HL-60 (cell line): ENCODE results near the gene NUDT15.

ENCODE experiments used
- DNase-seq, 2 experiments: peaks; one replicate each; pipeline ENCODE4 v3.0.0-alpha.2; 2010 to 2020; ENCODE audit warnings: low read depth in 1 of 2, low spot score in 1 of 2
- H3K27ac ChIP-seq: fragments of 250-450 bp; sonication (Bioruptor Pico); replicated peaks from 2 replicates; pipeline ENCODE4 v1.5.1; 2020; ENCODE audit warnings: mild to moderate bottlenecking, moderate library complexity
- H3K27me3 ChIP-seq: fragments of 250-450 bp; sonication (Bioruptor Pico); 2 replicates; pipeline ENCODE4 v1.5.1; 2021; ENCODE audit warnings: mild to moderate bottlenecking, moderate library complexity; ENCODE audit not compliant: insufficient read depth, poor library complexity, severe bottlenecking
- H3K4me3 ChIP-seq: replicated peaks from 2 replicates; pipeline ENCODE4 v1.5.1; 2011; ENCODE audit warnings: mild to moderate bottlenecking, control low read depth, low read length; ENCODE audit not compliant: insufficient read depth
- GABPA ChIP-seq: IDR thresholded peaks from 2 replicates; pipeline ENCODE4 v1.6.1; 2012; ENCODE audit warnings: low read depth
- POLR2AphosphoS5 ChIP-seq: IDR thresholded peaks from 2 replicates; pipeline ENCODE4 v1.6.1; 2012; ENCODE audit warnings: low read depth
- SPI1 ChIP-seq: IDR thresholded peaks from 2 replicates; pipeline ENCODE4 v1.6.1; 2012; ENCODE audit warnings: low read depth, mild to moderate bottlenecking, borderline replicate concordance
- TF ChIP-seq, protein P1 (sequence below): IDR thresholded peaks from 2 replicates; pipeline ENCODE4 v1.6.1; 2012; ENCODE audit warnings: low read depth; ENCODE audit not compliant: insufficient replicate concordance
- TF ChIP-seq, protein P2 (sequence below): IDR thresholded peaks from one replicate; pipeline ENCODE4 v1.5.1; 2011; ENCODE audit warnings: low read length, control low read depth, inconsistent platforms; ENCODE audit not compliant: insufficient read depth

NUDT15 gene

DNA sequence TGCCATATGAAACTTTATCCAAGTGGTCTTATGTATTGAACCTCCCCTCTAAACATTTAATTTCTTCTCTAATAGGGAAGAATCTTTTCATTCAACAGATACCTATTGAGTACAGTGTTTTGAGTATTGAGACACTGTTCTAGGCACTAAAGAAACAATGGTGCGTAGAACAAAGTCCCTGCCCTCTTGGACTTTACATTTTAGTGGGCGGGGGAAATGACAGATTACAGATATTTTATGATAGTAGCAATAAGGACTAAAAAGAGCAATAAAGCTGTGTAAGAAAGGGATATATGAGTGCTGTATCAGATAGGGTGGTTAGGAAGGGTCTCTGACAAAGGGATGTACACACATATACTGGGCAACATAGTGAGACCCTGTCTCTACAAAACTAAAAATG, 5.4 kb downstream of the NUDT15 start:
- TF ChIP-seq, protein P1, sequence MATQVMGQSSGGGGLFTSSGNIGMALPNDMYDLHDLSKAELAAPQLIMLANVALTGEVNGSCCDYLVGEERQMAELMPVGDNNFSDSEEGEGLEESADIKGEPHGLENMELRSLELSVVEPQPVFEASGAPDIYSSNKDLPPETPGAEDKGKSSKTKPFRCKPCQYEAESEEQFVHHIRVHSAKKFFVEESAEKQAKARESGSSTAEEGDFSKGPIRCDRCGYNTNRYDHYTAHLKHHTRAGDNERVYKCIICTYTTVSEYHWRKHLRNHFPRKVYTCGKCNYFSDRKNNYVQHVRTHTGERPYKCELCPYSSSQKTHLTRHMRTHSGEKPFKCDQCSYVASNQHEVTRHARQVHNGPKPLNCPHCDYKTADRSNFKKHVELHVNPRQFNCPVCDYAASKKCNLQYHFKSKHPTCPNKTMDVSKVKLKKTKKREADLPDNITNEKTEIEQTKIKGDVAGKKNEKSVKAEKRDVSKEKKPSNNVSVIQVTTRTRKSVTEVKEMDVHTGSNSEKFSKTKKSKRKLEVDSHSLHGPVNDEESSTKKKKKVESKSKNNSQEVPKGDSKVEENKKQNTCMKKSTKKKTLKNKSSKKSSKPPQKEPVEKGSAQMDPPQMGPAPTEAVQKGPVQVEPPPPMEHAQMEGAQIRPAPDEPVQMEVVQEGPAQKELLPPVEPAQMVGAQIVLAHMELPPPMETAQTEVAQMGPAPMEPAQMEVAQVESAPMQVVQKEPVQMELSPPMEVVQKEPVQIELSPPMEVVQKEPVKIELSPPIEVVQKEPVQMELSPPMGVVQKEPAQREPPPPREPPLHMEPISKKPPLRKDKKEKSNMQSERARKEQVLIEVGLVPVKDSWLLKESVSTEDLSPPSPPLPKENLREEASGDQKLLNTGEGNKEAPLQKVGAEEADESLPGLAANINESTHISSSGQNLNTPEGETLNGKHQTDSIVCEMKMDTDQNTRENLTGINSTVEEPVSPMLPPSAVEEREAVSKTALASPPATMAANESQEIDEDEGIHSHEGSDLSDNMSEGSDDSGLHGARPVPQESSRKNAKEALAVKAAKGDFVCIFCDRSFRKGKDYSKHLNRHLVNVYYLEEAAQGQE, result no peak
- no peak for TF ChIP-seq POLR2AphosphoS5
- TF ChIP-seq, protein P2, sequence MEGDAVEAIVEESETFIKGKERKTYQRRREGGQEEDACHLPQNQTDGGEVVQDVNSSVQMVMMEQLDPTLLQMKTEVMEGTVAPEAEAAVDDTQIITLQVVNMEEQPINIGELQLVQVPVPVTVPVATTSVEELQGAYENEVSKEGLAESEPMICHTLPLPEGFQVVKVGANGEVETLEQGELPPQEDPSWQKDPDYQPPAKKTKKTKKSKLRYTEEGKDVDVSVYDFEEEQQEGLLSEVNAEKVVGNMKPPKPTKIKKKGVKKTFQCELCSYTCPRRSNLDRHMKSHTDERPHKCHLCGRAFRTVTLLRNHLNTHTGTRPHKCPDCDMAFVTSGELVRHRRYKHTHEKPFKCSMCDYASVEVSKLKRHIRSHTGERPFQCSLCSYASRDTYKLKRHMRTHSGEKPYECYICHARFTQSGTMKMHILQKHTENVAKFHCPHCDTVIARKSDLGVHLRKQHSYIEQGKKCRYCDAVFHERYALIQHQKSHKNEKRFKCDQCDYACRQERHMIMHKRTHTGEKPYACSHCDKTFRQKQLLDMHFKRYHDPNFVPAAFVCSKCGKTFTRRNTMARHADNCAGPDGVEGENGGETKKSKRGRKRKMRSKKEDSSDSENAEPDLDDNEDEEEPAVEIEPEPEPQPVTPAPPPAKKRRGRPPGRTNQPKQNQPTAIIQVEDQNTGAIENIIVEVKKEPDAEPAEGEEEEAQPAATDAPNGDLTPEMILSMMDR, result no peak
- no peak for TF ChIP-seq GABPA
- TF ChIP-seq SPI1, result no peak
- no peaks in the 10 kb centered on the region for H3K27me3 ChIP-seq
- no peak overlapping the region for H3K4me3 ChIP-seq
- no peak for DNase-seq
- no peak overlapping the region for H3K27ac ChIP-seq

DNA sequence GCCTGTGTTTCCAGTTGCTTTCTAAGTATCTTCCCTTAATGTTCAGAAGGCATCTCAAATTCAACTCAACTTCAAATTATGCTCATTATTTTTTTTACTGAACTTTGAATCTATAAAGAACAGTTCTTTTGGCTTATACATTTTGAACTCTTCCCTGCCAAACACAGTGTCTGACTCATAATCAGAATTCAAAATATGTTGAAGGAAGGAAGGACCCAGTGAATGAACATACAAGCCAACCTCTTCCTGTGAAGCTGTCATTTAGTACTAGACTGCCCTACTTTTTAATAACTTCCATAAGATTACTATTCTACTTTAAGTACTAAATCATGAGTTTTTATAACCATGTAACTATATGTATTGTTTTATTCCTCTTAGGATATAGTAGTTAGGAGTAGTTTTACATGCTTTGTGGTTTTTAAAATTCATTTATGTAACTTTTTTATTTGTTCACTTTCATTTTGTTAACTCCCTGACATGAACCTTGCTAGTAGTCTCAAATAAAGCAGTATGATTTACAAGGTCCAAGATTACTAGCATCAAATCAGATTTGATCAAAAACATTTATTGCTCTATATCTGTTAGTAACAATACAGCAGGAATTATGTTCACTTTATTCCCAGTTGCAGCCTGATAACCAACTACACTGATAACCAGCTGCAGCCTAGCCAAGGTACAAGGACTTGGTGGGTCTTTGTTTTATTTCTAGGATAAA, 6.4 kb downstream of the NUDT15 start:
- TF ChIP-seq, protein P2, result no peak
- TF ChIP-seq SPI1, result no peak
- no peak for TF ChIP-seq POLR2AphosphoS5
- Histone ChIP-seq H3K4me3 (no peak overlapping the region), H3K27me3 (no peaks in the 10 kb centered on the region), H3K27ac (no peak overlapping the region)
- no peak for DNase-seq

DNA sequence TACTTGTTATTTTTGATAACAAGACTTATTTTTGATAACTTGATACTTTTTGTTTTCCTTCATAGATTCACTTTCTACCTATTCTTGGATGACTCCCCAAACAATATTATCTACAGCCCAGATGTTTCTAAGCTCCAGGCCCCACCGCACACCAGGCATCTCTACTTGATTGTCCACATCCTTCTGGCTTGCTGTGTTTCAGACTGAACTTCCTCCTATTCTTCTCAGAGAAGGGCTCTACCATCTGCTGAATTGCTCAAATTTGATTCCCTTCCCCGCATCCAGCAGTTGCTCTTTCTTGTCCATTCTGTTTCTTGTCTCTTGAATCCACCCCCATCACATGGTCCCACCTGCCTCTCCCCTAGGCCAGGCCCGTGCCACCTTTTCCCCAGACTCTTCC, 13.0 kb downstream of the NUDT15 start:
- DNase-seq, result no peak
- H3K27me3 ChIP-seq, result no peaks in the 10 kb centered on the region
- no peak overlapping the region for H3K4me3 ChIP-seq
- TF ChIP-seq POLR2AphosphoS5, result no peak
- TF ChIP-seq, protein P1, result no peak
- no peak for TF ChIP-seq GABPA
- no peak for TF ChIP-seq SPI1
- TF ChIP-seq, protein P2, result no peak
- H3K27ac ChIP-seq, result no peak overlapping the region

DNA sequence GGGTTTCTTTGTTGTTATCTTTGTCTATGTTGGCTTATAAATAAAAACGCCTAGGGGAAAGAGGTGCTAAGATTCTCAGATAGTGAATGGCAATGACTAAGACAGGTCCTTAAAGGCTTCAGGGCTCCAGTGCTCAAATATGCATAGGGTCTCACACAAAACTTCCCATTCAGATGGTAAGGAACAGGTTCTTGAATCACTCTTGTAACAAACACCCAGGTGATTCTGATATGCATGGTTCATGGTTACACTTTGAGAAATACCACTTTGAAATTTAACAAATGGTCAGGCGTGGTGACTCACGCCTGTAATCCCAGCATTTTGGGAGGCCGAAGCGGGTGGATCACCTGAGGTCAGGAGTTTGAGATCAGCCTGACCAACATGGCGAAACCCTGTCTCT, 17.1 kb downstream of the NUDT15 start:
- DNase-seq, result no peak
- Histone ChIP-seq H3K4me3 (no peak overlapping the region), H3K27ac (no peak overlapping the region), H3K27me3 (no peaks in the 10 kb centered on the region)
- TF ChIP-seq, protein P2, result no peak
- TF ChIP-seq POLR2AphosphoS5 (no peak), SPI1 (no peak), GABPA (no peak)
- TF ChIP-seq, protein P1, result no peak
